H9 (cell line): ENCODE data around the gene THBS1. TPM values are rescaled to one million over a fixed set of nuclear protein-coding genes. Genes with fewer than 3 reads are reported as not detected.

Source experiments
- DNase-seq: peaks from one replicate; pipeline ENCODE4 v3.0.0-alpha.2; 2017
- H2AFZ ChIP-seq: one replicate; pipeline ENCODE4 v1.6.1; 2013; ENCODE audit warnings: mild to moderate bottlenecking, low read length, control low read depth, moderate library complexity
- H2AK5ac ChIP-seq: 2 replicates; pipeline ENCODE4 v1.6.1; 2013; ENCODE audit warnings: low read length, control low read depth, mixed read lengths; ENCODE audit not compliant: insufficient read length
- H2BK120ac ChIP-seq: one replicate; pipeline ENCODE4 v1.6.1; 2013; ENCODE audit warnings: low read depth, mild to moderate bottlenecking, low read length, control low read depth, inconsistent platforms; ENCODE audit not compliant: poor library complexity, severe bottlenecking
- H2BK12ac ChIP-seq: 2 replicates; pipeline ENCODE4 v1.6.1; 2013; ENCODE audit warnings: low read length, control low read depth, mixed read lengths, low read depth; ENCODE audit not compliant: insufficient read length
- H2BK15ac ChIP-seq: 2 replicates; pipeline ENCODE4 v1.6.1; 2013; ENCODE audit warnings: low read depth, low read length, control low read depth
- H2BK20ac ChIP-seq: one replicate; pipeline ENCODE4 v1.6.1; 2013; ENCODE audit warnings: low read depth, mild to moderate bottlenecking, low read length, control low read depth, inconsistent platforms; ENCODE audit not compliant: poor library complexity, severe bottlenecking
- H2BK5ac ChIP-seq: 2 replicates; pipeline ENCODE4 v1.6.1; 2013; ENCODE audit warnings: low read length, control low read depth, mixed read lengths; ENCODE audit not compliant: insufficient read length
- H3K14ac ChIP-seq: 2 replicates; pipeline ENCODE4 v1.6.1; 2013; ENCODE audit warnings: low read length, control low read depth; ENCODE audit not compliant: insufficient read depth
- H3K18ac ChIP-seq: 2 replicates; pipeline ENCODE4 v1.6.1; 2013; ENCODE audit warnings: low read depth, mild to moderate bottlenecking, mixed read lengths, low read length, control low read depth; ENCODE audit not compliant: insufficient read length
- H3K23ac ChIP-seq: 2 replicates; pipeline ENCODE4 v1.6.1; 2013; ENCODE audit warnings: low read length, control low read depth, mixed read lengths, low read depth; ENCODE audit not compliant: insufficient read length
- H3K23me2 ChIP-seq: 2 replicates; pipeline ENCODE4 v1.6.1; 2013; ENCODE audit warnings: low read depth, mild to moderate bottlenecking, mixed read lengths, low read length, control low read depth; ENCODE audit not compliant: insufficient read length, poor library complexity, severe bottlenecking
- H3K27ac ChIP-seq: 2 replicates; pipeline ENCODE4 v1.5.1; 2013; ENCODE audit warnings: low read length, control low read depth, mixed read lengths, low read depth; ENCODE audit not compliant: insufficient read length
- H3K27me3 ChIP-seq: 2 replicates; pipeline ENCODE4 v1.6.1; 2013; ENCODE audit warnings: low read length, control low read depth, inconsistent platforms; ENCODE audit not compliant: insufficient read depth
- H3K4ac ChIP-seq: 2 replicates; pipeline ENCODE4 v1.6.1; 2013; ENCODE audit warnings: low read depth, mild to moderate bottlenecking, control low read depth, inconsistent platforms, low read length, moderate library complexity
- H3K4me1 ChIP-seq: 2 replicates; pipeline ENCODE4 v1.6.1; 2013; ENCODE audit warnings: low read length, control low read depth, inconsistent platforms; ENCODE audit not compliant: insufficient read depth
- H3K4me2 ChIP-seq: 2 replicates; pipeline ENCODE4 v1.6.1; 2013; ENCODE audit warnings: low read length, control low read depth, mixed read lengths; ENCODE audit not compliant: insufficient read length, insufficient read depth
- H3K56ac ChIP-seq: 2 replicates; pipeline ENCODE4 v1.6.1; 2013; ENCODE audit warnings: low read depth, mild to moderate bottlenecking, mixed read lengths, low read length, control low read depth; ENCODE audit not compliant: insufficient read length
- H3K79me1 ChIP-seq: 2 replicates; pipeline ENCODE4 v1.6.1; 2013; ENCODE audit warnings: low read depth, mild to moderate bottlenecking, moderate library complexity, low read length, control low read depth, inconsistent platforms; ENCODE audit not compliant: insufficient read depth, poor library complexity, severe bottlenecking
- H3K79me2 ChIP-seq: 2 replicates; pipeline ENCODE4 v1.6.1; 2013; ENCODE audit warnings: low read length, control low read depth, inconsistent platforms; ENCODE audit not compliant: insufficient read depth
- H3K9ac ChIP-seq: 2 replicates; pipeline ENCODE4 v1.6.1; 2013; ENCODE audit warnings: low read length, control low read depth, mixed read lengths; ENCODE audit not compliant: insufficient read length; ENCODE audit errors: extremely low read depth
- H3K9me3 ChIP-seq: one replicate; pipeline ENCODE4 v1.6.1; 2013; ENCODE audit warnings: low read depth, low read length, inconsistent platforms; ENCODE audit not compliant: control insufficient read depth
- H3T11ph ChIP-seq: one replicate; pipeline ENCODE4 v1.6.1; 2013; ENCODE audit warnings: mild to moderate bottlenecking, low read length, control low read depth, inconsistent platforms
- H4K20me1 ChIP-seq: one replicate; pipeline ENCODE4 v1.6.1; 2013; ENCODE audit not compliant: control insufficient read depth, insufficient read length, insufficient read depth
- H4K5ac ChIP-seq: 2 replicates; pipeline ENCODE4 v1.6.1; 2013; ENCODE audit warnings: low read depth, mild to moderate bottlenecking, mixed read lengths, low read length, control low read depth; ENCODE audit not compliant: insufficient read length
- H4K8ac ChIP-seq: replicated peaks from 2 replicates; pipeline ENCODE4 v1.6.1; 2013; ENCODE audit warnings: low read length, control low read depth, mixed read lengths, low read depth; ENCODE audit not compliant: insufficient read length
- H4K91ac ChIP-seq: 2 replicates; pipeline ENCODE4 v1.6.1; 2013; ENCODE audit warnings: low read depth, mild to moderate bottlenecking, moderate library complexity, mixed read lengths, low read length, control low read depth; ENCODE audit not compliant: insufficient read length
- H3K27ac Mint-ChIP-seq, 3 experiments: 2 replicates in 2 of 3; 3 replicates in 1 of 3; pipeline ENCODE4 v1.8.0; 2020 to 2021; ENCODE audit warnings: mixed read lengths in 3 of 3, mild to moderate bottlenecking in 1 of 3, moderate library complexity in 1 of 3
- H3K27me3 Mint-ChIP-seq: 2 replicates; pipeline ENCODE4 v1.8.0; 2021; ENCODE audit warnings: low read depth, mild to moderate bottlenecking, moderate library complexity, mixed read lengths
- H3K36me3 Mint-ChIP-seq, 3 experiments: 2 replicates in 2 of 3; 3 replicates in 1 of 3; pipeline ENCODE4 v1.8.0; 2020 to 2021; ENCODE audit warnings: low read depth in 3 of 3, mixed read lengths in 3 of 3; ENCODE audit not compliant: insufficient read depth in 1 of 3
- H3K4me1 Mint-ChIP-seq, 2 experiments: 2 replicates each; pipeline ENCODE4 v1.8.0; 2020; ENCODE audit warnings: mixed read lengths in 2 of 2
- H3K4me3 Mint-ChIP-seq, 2 experiments: 2 replicates in 1 of 2; 3 replicates in 1 of 2; pipeline ENCODE4 v1.8.0; 2020 to 2021; ENCODE audit warnings: mild to moderate bottlenecking in 2 of 2, mixed read lengths in 2 of 2, moderate library complexity in 1 of 2
- H3K9me3 Mint-ChIP-seq, 2 experiments: 2 replicates in 1 of 2; 3 replicates in 1 of 2; pipeline ENCODE4 v1.8.0; 2020; ENCODE audit warnings: mild to moderate bottlenecking in 2 of 2, mixed read lengths in 2 of 2, moderate library complexity in 1 of 2
- WGBS: extraction: QIAGEN DNeasy Blood & Tissue Kit; methylation state at CpG from one replicate; pipeline ENCODE4 v1.1.7; 2013; ENCODE audit warnings: missing lambda C conversion rate, low lambda C conversion rate, mixed read lengths; ENCODE audit not compliant: insufficient read length; ENCODE audit errors: extremely low coverage; 5-methylcytosine and 5-hydroxymethylcytosine counted together
- total RNA-seq: library from RNA; stranded (reverse); gene quantifications from 2 replicates; pipeline ENCODE4 v1.2.1, GENCODE V29; 2021
- TF ChIP-seq, protein P1 (sequence below): fragments of 200-600 bp; sonication (generic); conservative IDR thresholded peaks from 3 replicates; pipeline ENCODE4 v1.8.0; 2021; ENCODE audit warnings: antibody characterized with exemption, mild to moderate bottlenecking

THBS1 gene
- total RNA-seq, 1 experiment from 2014 or later = 72.1 TPM

DNA sequence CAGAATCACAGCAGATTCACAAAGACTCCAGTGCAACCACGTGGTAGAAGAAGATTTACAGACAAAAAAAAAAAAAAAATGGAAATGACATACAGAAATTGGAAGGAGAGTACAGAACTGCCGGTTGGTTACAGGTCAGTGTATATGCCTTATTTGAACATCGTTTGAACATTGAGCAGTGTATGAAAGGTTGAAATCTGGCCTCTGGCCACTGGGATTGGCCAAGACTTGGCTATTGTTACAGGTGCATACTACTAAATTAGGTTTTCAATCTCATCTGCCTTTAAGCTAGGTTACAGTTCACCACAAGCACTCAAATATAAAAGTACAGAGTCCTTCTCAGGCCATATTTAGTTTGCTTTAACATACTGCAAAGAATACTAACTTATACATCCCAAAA, 59.8 kb downstream of the THBS1 start:
- H4K8ac ChIP-seq = no peak overlapping the region
- WGBS = no CpG with 5 or more reads among the region's 3 CpGs
- H3T11ph ChIP-seq = no peak overlapping the region
- no peak overlapping the region for H3K4me2 ChIP-seq
- no peak overlapping the region for H2AK5ac ChIP-seq
- H3K4me3 Mint-ChIP-seq = no peak overlapping the region
- H3K14ac ChIP-seq = no peak overlapping the region
- no peaks in the 10 kb centered on the region for H3K23me2 ChIP-seq
- TF ChIP-seq, protein P1, sequence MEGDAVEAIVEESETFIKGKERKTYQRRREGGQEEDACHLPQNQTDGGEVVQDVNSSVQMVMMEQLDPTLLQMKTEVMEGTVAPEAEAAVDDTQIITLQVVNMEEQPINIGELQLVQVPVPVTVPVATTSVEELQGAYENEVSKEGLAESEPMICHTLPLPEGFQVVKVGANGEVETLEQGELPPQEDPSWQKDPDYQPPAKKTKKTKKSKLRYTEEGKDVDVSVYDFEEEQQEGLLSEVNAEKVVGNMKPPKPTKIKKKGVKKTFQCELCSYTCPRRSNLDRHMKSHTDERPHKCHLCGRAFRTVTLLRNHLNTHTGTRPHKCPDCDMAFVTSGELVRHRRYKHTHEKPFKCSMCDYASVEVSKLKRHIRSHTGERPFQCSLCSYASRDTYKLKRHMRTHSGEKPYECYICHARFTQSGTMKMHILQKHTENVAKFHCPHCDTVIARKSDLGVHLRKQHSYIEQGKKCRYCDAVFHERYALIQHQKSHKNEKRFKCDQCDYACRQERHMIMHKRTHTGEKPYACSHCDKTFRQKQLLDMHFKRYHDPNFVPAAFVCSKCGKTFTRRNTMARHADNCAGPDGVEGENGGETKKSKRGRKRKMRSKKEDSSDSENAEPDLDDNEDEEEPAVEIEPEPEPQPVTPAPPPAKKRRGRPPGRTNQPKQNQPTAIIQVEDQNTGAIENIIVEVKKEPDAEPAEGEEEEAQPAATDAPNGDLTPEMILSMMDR = no peak
- H3K27ac ChIP-seq = no peak overlapping the region
- H3K9me3 Mint-ChIP-seq = no peaks in the 10 kb centered on the region
- no peak overlapping the region for H3K18ac ChIP-seq
- no peak overlapping the region for H3K27ac Mint-ChIP-seq
- H3K27me3 ChIP-seq = no peaks in the 10 kb centered on the region
- no peaks in the 10 kb centered on the region for H3K79me1 ChIP-seq
- no peak overlapping the region for H3K4ac ChIP-seq
- H4K5ac ChIP-seq = no peak overlapping the region
- H2BK120ac ChIP-seq = no peak overlapping the region
- no peak overlapping the region for H2AFZ ChIP-seq
- H3K9me3 ChIP-seq = no peaks in the 10 kb centered on the region
- no peak overlapping the region for H2BK12ac ChIP-seq
- H3K79me2 ChIP-seq = no peaks in the 10 kb centered on the region
- no peak overlapping the region for H4K91ac ChIP-seq
- no peaks in the 10 kb centered on the region for H3K27me3 Mint-ChIP-seq
- H3K4me1 Mint-ChIP-seq = peaks cover 9 to 30% of the 10 kb centered on the region in 2 experiments
- H2BK5ac ChIP-seq = no peak overlapping the region
- H2BK15ac ChIP-seq = no peak overlapping the region
- H3K36me3 Mint-ChIP-seq = no peaks in the 10 kb centered on the region
- no peak overlapping the region for H3K23ac ChIP-seq
- H3K9ac ChIP-seq = no peak overlapping the region
- H2BK20ac ChIP-seq = no peak overlapping the region
- H4K20me1 ChIP-seq = no peaks in the 10 kb centered on the region
- no peak for DNase-seq
- H3K56ac ChIP-seq = no peak overlapping the region
- H3K4me1 ChIP-seq = no peaks in the 10 kb centered on the region
